HepG2 (cell line): ENCODE results near the gene PTCD3. TPM values are rescaled to one million over a fixed set of nuclear protein-coding genes. Genes with fewer than 3 reads are reported as not detected.

Experiments used
- AHR ChIP-seq: IDR thresholded peaks from 2 replicates; pipeline ENCODE4 v1.6.1; 2018; ENCODE audit warnings: missing genetic modification reagents, missing compliant biosample characterization
- AKAP8 ChIP-seq: sonication (generic); formaldehyde crosslinking; IDR thresholded peaks from 2 replicates; pipeline ENCODE4 v1.5.1; 2020; ENCODE audit warnings: mild to moderate bottlenecking, missing genetic modification reagents
- ARHGAP35 ChIP-seq: sonication (generic); formaldehyde crosslinking; IDR thresholded peaks from 2 replicates; pipeline ENCODE4 v1.9.0; 2022; ENCODE audit warnings: mild to moderate bottlenecking, inconsistent platforms, moderate library complexity, missing genetic modification reagents, borderline replicate concordance
- ATF7-NPFF ChIP-seq: sonication (generic); formaldehyde crosslinking; IDR thresholded peaks from 2 replicates; pipeline ENCODE4 v1.8.1; 2023; ENCODE audit warnings: mild to moderate bottlenecking, low read depth, missing genetic modification reagents, moderate library complexity
- DMAP1 ChIP-seq: IDR thresholded peaks from 2 replicates; pipeline ENCODE4 v1.6.1; 2016
- DRAP1 ChIP-seq: IDR thresholded peaks from 2 replicates; pipeline ENCODE4 v1.6.1; 2016; ENCODE audit warnings: missing genetic modification reagents, missing compliant biosample characterization
- JUND ChIP-seq: sonication (generic); formaldehyde crosslinking; IDR thresholded peaks from 2 replicates; pipeline ENCODE4 v1.8.0; 2022; ENCODE audit warnings: mild to moderate bottlenecking, missing genetic modification reagents
- KDM5A ChIP-seq: fragments of 200-600 bp; sonication (generic); IDR thresholded peaks from 2 replicates; pipeline ENCODE4 v1.7.0; 2018; ENCODE audit warnings: antibody characterized with exemption, mild to moderate bottlenecking, low read length, borderline replicate concordance
- MBD4 ChIP-seq: IDR thresholded peaks from 2 replicates; pipeline ENCODE4 v1.6.1; 2012; ENCODE audit warnings: low read length, inconsistent platforms, borderline replicate concordance
- MED1 ChIP-seq: sonication (generic); formaldehyde crosslinking; IDR thresholded peaks from 2 replicates; pipeline ENCODE4 v1.4.0; 2020; ENCODE audit warnings: missing genetic modification reagents
- MIER2 ChIP-seq: IDR thresholded peaks from 2 replicates; pipeline ENCODE4 v1.6.1; 2016; ENCODE audit warnings: missing biosample characterization, missing genetic modification reagents
- NCOA5 ChIP-seq: sonication (generic); formaldehyde crosslinking; IDR thresholded peaks from 2 replicates; pipeline ENCODE4 v1.4.0; 2020; ENCODE audit warnings: missing genetic modification reagents
- NR3C1 ChIP-seq: sonication (generic); formaldehyde crosslinking; IDR thresholded peaks from 2 replicates; pipeline ENCODE4 v1.4.0; 2020; ENCODE audit warnings: missing genetic modification reagents
- PLSCR1 ChIP-seq: sonication (generic); formaldehyde crosslinking; IDR thresholded peaks from 2 replicates; pipeline ENCODE4 v1.5.0; 2020; ENCODE audit warnings: missing genetic modification reagents, mild to moderate bottlenecking, borderline replicate concordance
- RAD51 ChIP-seq: fragments of 450-650 bp; IDR thresholded peaks from 2 replicates; pipeline ENCODE4 v1.6.1; 2016; ENCODE audit warnings: borderline replicate concordance
- SP140L ChIP-seq: sonication (generic); formaldehyde crosslinking; IDR thresholded peaks from 2 replicates; pipeline ENCODE4 v1.4.0; 2020; ENCODE audit warnings: missing genetic modification reagents, borderline replicate concordance
- SRF ChIP-seq: IDR thresholded peaks from 2 replicates; pipeline ENCODE4 v1.6.1; 2011; ENCODE audit warnings: mild to moderate bottlenecking, low read depth, low read length, moderate library complexity
- STAG1 ChIP-seq: sonication (generic); formaldehyde crosslinking; IDR thresholded peaks from 2 replicates; pipeline ENCODE4 v1.4.0; 2020; ENCODE audit warnings: missing genetic modification reagents
- YY1 ChIP-seq: IDR thresholded peaks from 2 replicates; pipeline ENCODE4 v1.6.1; 2011; ENCODE audit warnings: low read length, low read depth, moderate library complexity, mild to moderate bottlenecking; ENCODE audit not compliant: insufficient read depth, insufficient replicate concordance
- ZNF296 ChIP-seq: sonication (generic); formaldehyde crosslinking; conservative IDR thresholded peaks from 2 replicates; pipeline ENCODE4 v1.5.0; 2020; ENCODE audit warnings: mild to moderate bottlenecking, missing genetic modification reagents
- ZNF589 ChIP-seq: sonication (generic); formaldehyde crosslinking; conservative IDR thresholded peaks from 2 replicates; pipeline ENCODE4 v1.8.0; 2022; ENCODE audit warnings: mild to moderate bottlenecking, moderate library complexity, missing genetic modification reagents
- ZNF605 ChIP-seq: sonication (generic); formaldehyde crosslinking; IDR thresholded peaks from 2 replicates; pipeline ENCODE4 v1.8.0; 2022; ENCODE audit warnings: mild to moderate bottlenecking, missing genetic modification reagents
- ZSCAN9 ChIP-seq: IDR thresholded peaks from 2 replicates; pipeline ENCODE4 v1.6.1; 2016; ENCODE audit warnings: borderline replicate concordance
- polyA plus RNA-seq, 8 experiments: library from polyadenylated mRNA; depleted of rRNA in 3 of 8; stranded (reverse) in 7 of 8; unstranded in 1 of 8; fragments of >200 nt; fragmentation: Illumina TruSeq in 4 of 8; extraction: Trizol in 4 of 8; gene quantifications; 2 replicates each; pipeline versions ENCODE4 v1.2.1 to v1.2.3, GENCODE V29; 2011 to 2016; ENCODE audit warnings: low read depth in 4 of 8, missing spikeins in 1 of 8, mixed read lengths in 1 of 8; ENCODE audit not compliant: insufficient read depth in 1 of 8
- total RNA-seq, 5 experiments: library from RNA; depleted of rRNA; stranded (reverse); fragments of >200 nt; fragmentation: Illumina TruSeq; extraction: Trizol; gene quantifications; 2 replicates each; pipeline ENCODE4 v1.2.3, GENCODE V29; 2016; ENCODE audit warnings: low read depth in 1 of 5
- TF ChIP-seq, protein P1 (sequence below): fragments of 450-650 bp; IDR thresholded peaks from 2 replicates; pipeline ENCODE4 v1.6.1; 2016
- TF ChIP-seq, protein P2 (sequence below): sonication (generic); formaldehyde crosslinking; IDR thresholded peaks from 2 replicates; pipeline ENCODE4 v1.4.0; 2020; ENCODE audit warnings: missing genetic modification reagents
- TF ChIP-seq, protein P3 (sequence below): sonication (generic); formaldehyde crosslinking; IDR thresholded peaks from 2 replicates; pipeline ENCODE4 v1.4.0; 2020; ENCODE audit warnings: mild to moderate bottlenecking, missing genetic modification reagents

The PTCD3 gene
- total and polyA plus RNA-seq, 2 of the 13 experiments (the other 11 are each of a cell fraction or from before 2014, with no cell fraction given), result 124 to 309 TPM

- TF ChIP-seq DRAP1 (no peak), AKAP8 (no peak), ZNF296 (CRISPR knock-in tag) (no peak), PLSCR1 (CRISPR knock-in tag) (no peak), MED1 (CRISPR knock-in tag) (0 out of 2 replicates have a peak, but pooled peaks have one; percentile 33), ZNF605 (CRISPR knock-in tag) (peak; percentile 33; the same call in 1 of the 2 replicates), DMAP1 (CRISPR knock-in tag) (no peak), NCOA5 (CRISPR knock-in tag) (no peak), RAD51 (no peak), MBD4 (no peak), ARHGAP35 (CRISPR knock-in tag) (no peak), SP140L (no peak), YY1 (peak; percentile 24), ATF7-NPFF (CRISPR knock-in tag) (no peak), ZSCAN9 (no peak), SRF (no peak), JUND (CRISPR knock-in tag) (no peak), AHR (no peak), KDM5A (no peak), STAG1 (CRISPR knock-in tag) (peak; percentile 86), ZNF589 (CRISPR knock-in tag) (no peak), MIER2 (CRISPR knock-in tag) (no peak), NR3C1 (CRISPR knock-in tag) (no peak)
- TF ChIP-seq, protein P1, sequence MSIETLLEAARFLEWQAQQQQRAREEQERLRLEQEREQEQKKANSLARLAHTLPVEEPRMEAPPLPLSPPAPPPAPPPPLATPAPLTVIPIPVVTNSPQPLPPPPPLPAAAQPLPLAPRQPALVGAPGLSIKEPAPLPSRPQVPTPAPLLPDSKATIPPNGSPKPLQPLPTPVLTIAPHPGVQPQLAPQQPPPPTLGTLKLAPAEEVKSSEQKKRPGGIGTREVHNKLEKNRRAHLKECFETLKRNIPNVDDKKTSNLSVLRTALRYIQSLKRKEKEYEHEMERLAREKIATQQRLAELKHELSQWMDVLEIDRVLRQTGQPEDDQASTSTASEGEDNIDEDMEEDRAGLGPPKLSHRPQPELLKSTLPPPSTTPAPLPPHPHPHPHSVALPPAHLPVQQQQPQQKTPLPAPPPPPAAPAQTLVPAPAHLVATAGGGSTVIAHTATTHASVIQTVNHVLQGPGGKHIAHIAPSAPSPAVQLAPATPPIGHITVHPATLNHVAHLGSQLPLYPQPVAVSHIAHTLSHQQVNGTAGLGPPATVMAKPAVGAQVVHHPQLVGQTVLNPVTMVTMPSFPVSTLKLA, result no peak
- TF ChIP-seq, protein P2, sequence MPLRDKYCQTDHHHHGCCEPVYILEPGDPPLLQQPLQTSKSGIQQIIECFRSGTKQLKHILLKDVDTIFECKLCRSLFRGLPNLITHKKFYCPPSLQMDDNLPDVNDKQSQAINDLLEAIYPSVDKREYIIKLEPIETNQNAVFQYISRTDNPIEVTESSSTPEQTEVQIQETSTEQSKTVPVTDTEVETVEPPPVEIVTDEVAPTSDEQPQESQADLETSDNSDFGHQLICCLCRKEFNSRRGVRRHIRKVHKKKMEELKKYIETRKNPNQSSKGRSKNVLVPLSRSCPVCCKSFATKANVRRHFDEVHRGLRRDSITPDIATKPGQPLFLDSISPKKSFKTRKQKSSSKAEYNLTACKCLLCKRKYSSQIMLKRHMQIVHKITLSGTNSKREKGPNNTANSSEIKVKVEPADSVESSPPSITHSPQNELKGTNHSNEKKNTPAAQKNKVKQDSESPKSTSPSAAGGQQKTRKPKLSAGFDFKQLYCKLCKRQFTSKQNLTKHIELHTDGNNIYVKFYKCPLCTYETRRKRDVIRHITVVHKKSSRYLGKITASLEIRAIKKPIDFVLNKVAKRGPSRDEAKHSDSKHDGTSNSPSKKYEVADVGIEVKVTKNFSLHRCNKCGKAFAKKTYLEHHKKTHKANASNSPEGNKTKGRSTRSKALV, result no peak
- TF ChIP-seq, protein P3, sequence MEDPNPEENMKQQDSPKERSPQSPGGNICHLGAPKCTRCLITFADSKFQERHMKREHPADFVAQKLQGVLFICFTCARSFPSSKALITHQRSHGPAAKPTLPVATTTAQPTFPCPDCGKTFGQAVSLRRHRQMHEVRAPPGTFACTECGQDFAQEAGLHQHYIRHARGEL (CRISPR knock-in tag), result no peak
Measured at GRCh38 chr2:86079981-86080911, 25.8 kb upstream of the PTCD3 start (continued).
